SK-N-MC (cell line): ENCODE results near the gene TFR2.

Source experiments
- DNase-seq: peaks from one replicate; pipeline ENCODE4 v3.0.0-alpha.2; 2011; ENCODE audit warnings: low read depth, low spot score
- H3K27ac ChIP-seq: fragments of 200-600 bp; sonication (generic); 2 replicates; pipeline ENCODE4 v1.5.1; 2016; ENCODE audit warnings: mixed run types
- H3K36me3 ChIP-seq: fragments of 200-600 bp; sonication (generic); 2 replicates; pipeline ENCODE4 v1.6.1; 2017; ENCODE audit warnings: antibody characterized with exemption, low read length, mixed read lengths; ENCODE audit not compliant: insufficient read depth
- H3K4me3 ChIP-seq: fragments of 200-600 bp; sonication (generic); 2 replicates; pipeline ENCODE4 v1.5.1; 2016
- H3K9ac ChIP-seq: fragments of 200-600 bp; sonication (generic); 2 replicates; pipeline ENCODE4 v1.8.0; 2017; ENCODE audit warnings: mixed run types, mixed read lengths; ENCODE audit not compliant: insufficient read length
- H3K9me3 ChIP-seq: fragments of 200-600 bp; sonication (generic); 2 replicates; pipeline ENCODE4 v1.6.1; 2017; ENCODE audit warnings: low read depth, mild to moderate bottlenecking, antibody characterized with exemption, low read length, moderate library complexity, mixed read lengths
- EZH2 ChIP-seq: fragments of 200-600 bp; sonication (generic); IDR thresholded peaks from one replicate; pipeline ENCODE4 v1.6.1; 2017; ENCODE audit warnings: antibody characterized with exemption
- FOXP2 ChIP-seq: optimal IDR thresholded peaks from 2 replicates; pipeline ENCODE3; 2011; ENCODE audit warnings: mild to moderate bottlenecking, moderate library complexity; ENCODE audit not compliant: insufficient read depth; ENCODE audit errors: extremely low read length, control extremely low read depth
- POLR2AphosphoS5 ChIP-seq: IDR thresholded peaks from 2 replicates; pipeline ENCODE4 v1.6.1; 2012; ENCODE audit warnings: mild to moderate bottlenecking, low read depth, low read length, borderline replicate concordance

Gene TFR2

GRCh38 chr7:100588438-100588837 is 52.9 kb downstream of the TFR2 start:
- Histone ChIP-seq H3K36me3 (no peaks in the 10 kb centered on the region), H3K9me3 (no peaks in the 10 kb centered on the region), H3K27ac (no peak overlapping the region), H3K9ac (no peak overlapping the region), H3K4me3 (no peak overlapping the region)
- no peak for DNase-seq
- no peak for TF ChIP-seq FOXP2
- TF ChIP-seq POLR2AphosphoS5 = no peak
- no peak for TF ChIP-seq EZH2

- Histone ChIP-seq H3K9me3 (no peaks in the 10 kb centered on the region), H3K27ac (peak within 1 kb of the TSS; percentile 90), H3K36me3 (peaks cover 7% of the 10 kb centered on the region; the same call in 1 of the 2 replicates), H3K9ac (peak within 1 kb of the TSS; percentile 97), H3K4me3 (peak within 1 kb of the TSS; percentile 98)
- TF ChIP-seq POLR2AphosphoS5 = peak; percentile 85
- no peak for TF ChIP-seq EZH2
- peak; percentile 99 for DNase-seq
These were observed 54.9 kb downstream of the TFR2 start, which contains the start of gene FBXO24 for GRCh38 chr7:100586266-100587025. Gene FBXO24, plus strand, starts transcription at chr7:100586328. Its CDS starts 298 bp downstream, at chr7:100586626.

- Histone ChIP-seq H3K36me3 (peaks cover 15% of the 10 kb centered on the region), H3K9me3 (no peaks in the 10 kb centered on the region), H3K4me3 (peak within 1 kb of the TSS; percentile 98), H3K9ac (peak within 1 kb of the TSS; percentile 97), H3K27ac (peak within 1 kb of the TSS; percentile 90)
- DNase-seq = no peak
- TF ChIP-seq FOXP2 (peak; percentile 28), POLR2AphosphoS5 (peak; percentile 86), EZH2 (no peak)
These were observed 55.7 kb downstream of the TFR2 start, which contains the start of gene LRCH4 for GRCh38 chr7:100585511-100586265. Gene LRCH4, minus strand, starts transcription at chr7:100586129. Its CDS starts 29 bp downstream, at chr7:100586100.

- DNase-seq = no peak
- no peaks in the 10 kb centered on the region for H3K9me3 ChIP-seq
- peaks cover 23% of the 10 kb centered on the region for H3K36me3 ChIP-seq
- peak overlapping the region; percentile 97 for H3K9ac ChIP-seq
- TF ChIP-seq FOXP2 (no peak), EZH2 (no peak), POLR2AphosphoS5 (no peak)
- H3K27ac ChIP-seq = no peak overlapping the region
- H3K4me3 ChIP-seq = peak overlapping the region; percentile 98
These were observed 56.5 kb downstream of the TFR2 start for GRCh38 chr7:100584683-100585510.

- H3K27ac ChIP-seq = no peak overlapping the region
- no peak for DNase-seq
- H3K36me3 ChIP-seq = peaks cover 26% of the 10 kb centered on the region
- TF ChIP-seq EZH2 (no peak), POLR2AphosphoS5 (no peak), FOXP2 (no peak)
- no peak overlapping the region for H3K9ac ChIP-seq
- peak overlapping the region; percentile 98 for H3K4me3 ChIP-seq
- no peaks in the 10 kb centered on the region for H3K9me3 ChIP-seq
These were observed 57.2 kb downstream of the TFR2 start for GRCh38 chr7:100584054-100584682.

GRCh38 chr7:100583132-100584053 is 58.0 kb downstream of the TFR2 start:
- TF ChIP-seq FOXP2 (no peak), EZH2 (no peak)
- Histone ChIP-seq H3K9me3 (no peaks in the 10 kb centered on the region), H3K4me3 (no peak overlapping the region), H3K27ac (no peak overlapping the region), H3K36me3 (peaks cover 26% of the 10 kb centered on the region), H3K9ac (peak overlapping the region; percentile 14)
- DNase-seq = no peak

- no peak for DNase-seq
- H3K9ac ChIP-seq = no peak overlapping the region
- H3K27ac ChIP-seq = no peak overlapping the region
- peaks cover 26% of the 10 kb centered on the region for H3K36me3 ChIP-seq
- H3K4me3 ChIP-seq = no peak overlapping the region
- TF ChIP-seq FOXP2 (no peak), EZH2 (no peak), POLR2AphosphoS5 (no peak)
- no peaks in the 10 kb centered on the region for H3K9me3 ChIP-seq
These were observed 58.7 kb downstream of the TFR2 start for GRCh38 chr7:100582650-100583049.
